ENCODE measurements around the gene GPX6.

DNA sequence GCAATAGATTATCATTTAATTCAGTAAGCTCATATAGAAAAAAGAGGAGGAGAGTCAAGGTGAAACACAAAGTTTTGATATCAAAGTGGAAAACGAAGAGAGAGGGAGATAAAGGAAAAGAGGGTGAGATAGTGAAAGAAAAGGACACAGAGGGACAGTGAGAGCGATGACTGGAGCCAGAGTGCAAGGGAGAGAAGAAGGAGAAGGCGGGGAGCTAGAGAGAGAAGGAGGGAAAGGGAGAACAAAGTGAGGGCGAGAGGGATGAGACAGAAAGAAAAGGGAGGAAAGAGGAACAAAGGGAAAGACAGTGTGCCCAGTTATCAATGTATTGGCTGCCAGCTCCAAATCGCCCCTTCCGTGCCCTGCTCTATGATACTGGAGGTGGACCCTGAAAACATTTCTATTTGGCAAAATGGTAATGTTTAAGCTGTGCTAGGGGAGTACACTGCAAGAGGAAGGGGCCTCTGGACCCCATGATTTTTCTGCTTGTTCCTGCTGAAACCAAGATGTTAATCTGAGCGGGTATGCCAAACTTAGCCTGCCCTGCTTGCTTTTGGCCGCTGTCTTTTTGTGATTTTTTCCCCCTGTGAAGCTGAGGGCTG, 37.9 kb upstream of the GPX6 start:
- TF ChIP-seq CTCF (IDR thresholded peaks at IDR 0.05) (no peak), POLR2A (IDR thresholded peaks at IDR 0.05) (no peak)
